Measurements from ENCODE around the gene MPPED1.

Gene MPPED1

GRCh38 chr22:43504068-43504467 lies 92.3 kb downstream of the MPPED1 start:
- DNase-seq, result no peak

- no peak for DNase-seq
Measured at GRCh38 chr22:43504666-43505261, 93.0 kb downstream of the MPPED1 start.

GRCh38 chr22:43505423-43505822 lies 93.6 kb downstream of the MPPED1 start:
- DNase-seq, result no peak

GRCh38 chr22:43505896-43506295 lies 94.1 kb downstream of the MPPED1 start:
- DNase-seq, result no peak

- no peak for DNase-seq
Measured at GRCh38 chr22:43506487-43506886, 94.7 kb downstream of the MPPED1 start.

GRCh38 chr22:43507235-43507634 lies 95.4 kb downstream of the MPPED1 start:
- DNase-seq, result no peak

GRCh38 chr22:43508489-43508888 lies 96.7 kb downstream of the MPPED1 start:
- DNase-seq, result no peak

GRCh38 chr22:43509337-43509736 lies 97.5 kb downstream of the MPPED1 start:
- no peak for DNase-seq

GRCh38 chr22:43510281-43511070 lies 98.7 kb downstream of the MPPED1 start:
- no peak for DNase-seq

GRCh38 chr22:43511276-43511910 lies 99.6 kb downstream of the MPPED1 start:
- DNase-seq, result no peak

GRCh38 chr22:43512279-43512678 lies 100.5 kb downstream of the MPPED1 start:
- DNase-seq, result no peak

- DNase-seq, result no peak
Measured at GRCh38 chr22:43514476-43515157, 102.8 kb downstream of the MPPED1 start.

- DNase-seq, result no peak
Measured at GRCh38 chr22:43515411-43515810, 103.6 kb downstream of the MPPED1 start.

- no peak for DNase-seq
Measured at GRCh38 chr22:43515902-43516301, 104.1 kb downstream of the MPPED1 start.

GRCh38 chr22:43516386-43516785 lies 104.6 kb downstream of the MPPED1 start:
- no peak for DNase-seq

GRCh38 chr22:43516996-43517635 lies 105.3 kb downstream of the MPPED1 start:
- no peak for DNase-seq

GRCh38 chr22:43520632-43521039 lies 108.8 kb downstream of the MPPED1 start:
- DNase-seq, result no peak

GRCh38 chr22:43521716-43522115 lies 109.9 kb downstream of the MPPED1 start:
- no peak for DNase-seq

- DNase-seq, result no peak
Measured at GRCh38 chr22:43526117-43526655, 114.4 kb downstream of the MPPED1 start.

- no peak for DNase-seq
Measured at GRCh38 chr22:43526946-43527345, 115.1 kb downstream of the MPPED1 start.

GRCh38 chr22:43528601-43529360 lies 117.0 kb downstream of the MPPED1 start:
- DNase-seq, result no peak

GRCh38 chr22:43529461-43529860 lies 117.6 kb downstream of the MPPED1 start:
- DNase-seq, result no peak

Data from stimulated activated CD4-positive, alpha-beta T cell treated with anti-CD3 and anti-CD28 coated beads, Interleukin-15, amount 100 ng/mL, for 24 hours (primary cell).